ENCODE data around the gene RIMS4.

Gene RIMS4

GRCh38 chr20:44720621-44720996, 89.7 kb downstream of the RIMS4 start:
- TF ChIP-seq CTCF (IDR thresholded peaks at IDR 0.05; ENCODE audit: control insufficient read depth, extremely low read depth, insufficient read depth), result no peak
- no peak for DNase-seq (ENCODE audit: low read depth)
- H3K4me3 ChIP-seq (ENCODE audit: low read depth, low read length), result no peak overlapping the region

DNA sequence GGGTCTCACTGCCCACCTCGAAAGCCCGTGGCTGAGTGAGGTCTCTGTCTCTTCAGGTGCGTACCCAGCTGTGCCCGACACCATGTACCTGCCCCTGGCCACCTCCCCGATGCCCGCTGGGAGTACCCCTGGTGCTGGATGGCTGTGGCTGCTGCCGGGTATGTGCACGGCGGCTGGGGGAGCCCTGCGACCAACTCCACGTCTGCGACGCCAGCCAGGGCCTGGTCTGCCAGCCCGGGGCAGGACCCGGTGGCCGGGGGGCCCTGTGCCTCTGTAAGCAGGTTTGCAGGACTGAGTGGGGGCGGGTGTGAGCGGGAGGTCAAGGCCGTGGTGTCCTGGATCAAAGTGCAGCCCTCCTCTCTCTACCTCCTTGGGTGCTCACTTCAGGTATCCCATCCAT, 90.5 kb downstream of the RIMS4 start:
- no peak overlapping the region for H3K4me3 ChIP-seq (ENCODE audit: low read depth, low read length)
- no peak for DNase-seq (ENCODE audit: low read depth)
- no peak for TF ChIP-seq CTCF (IDR thresholded peaks at IDR 0.05; ENCODE audit: control insufficient read depth, extremely low read depth, insufficient read depth)

DNA sequence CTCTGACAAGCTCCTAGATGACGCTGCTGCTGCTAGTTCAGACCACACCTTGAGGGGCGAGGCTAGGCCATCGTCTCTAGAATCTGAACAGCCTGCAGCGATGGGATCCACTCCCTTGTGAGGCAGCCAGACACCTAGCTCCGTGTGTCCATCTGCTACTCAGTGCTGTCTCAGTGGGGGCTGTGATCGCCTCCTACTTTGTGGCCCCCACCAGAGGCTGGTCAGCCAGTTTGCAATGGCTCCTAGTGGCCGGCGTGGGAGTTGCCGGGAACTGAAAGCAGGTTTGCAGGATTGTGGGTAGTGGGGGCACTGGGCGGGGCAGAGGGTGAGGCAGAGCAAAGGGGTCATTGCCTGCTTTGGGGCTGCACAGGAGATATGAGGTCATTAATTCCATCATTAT, 92.4 kb downstream of the RIMS4 start:
- no peak for TF ChIP-seq CTCF (IDR thresholded peaks at IDR 0.05; ENCODE audit: control insufficient read depth, extremely low read depth, insufficient read depth)
- DNase-seq (ENCODE audit: low read depth), result no peak
- no peak overlapping the region for H3K4me3 ChIP-seq (ENCODE audit: low read depth, low read length)

GRCh38 chr20:44716309-44717106, 93.8 kb downstream of the RIMS4 start:
- DNase-seq (ENCODE audit: low read depth), result no peak
- no peak for TF ChIP-seq CTCF (IDR thresholded peaks at IDR 0.05; ENCODE audit: control insufficient read depth, extremely low read depth, insufficient read depth)
- H3K4me3 ChIP-seq (ENCODE audit: low read depth, low read length), result no peak overlapping the region

DNA sequence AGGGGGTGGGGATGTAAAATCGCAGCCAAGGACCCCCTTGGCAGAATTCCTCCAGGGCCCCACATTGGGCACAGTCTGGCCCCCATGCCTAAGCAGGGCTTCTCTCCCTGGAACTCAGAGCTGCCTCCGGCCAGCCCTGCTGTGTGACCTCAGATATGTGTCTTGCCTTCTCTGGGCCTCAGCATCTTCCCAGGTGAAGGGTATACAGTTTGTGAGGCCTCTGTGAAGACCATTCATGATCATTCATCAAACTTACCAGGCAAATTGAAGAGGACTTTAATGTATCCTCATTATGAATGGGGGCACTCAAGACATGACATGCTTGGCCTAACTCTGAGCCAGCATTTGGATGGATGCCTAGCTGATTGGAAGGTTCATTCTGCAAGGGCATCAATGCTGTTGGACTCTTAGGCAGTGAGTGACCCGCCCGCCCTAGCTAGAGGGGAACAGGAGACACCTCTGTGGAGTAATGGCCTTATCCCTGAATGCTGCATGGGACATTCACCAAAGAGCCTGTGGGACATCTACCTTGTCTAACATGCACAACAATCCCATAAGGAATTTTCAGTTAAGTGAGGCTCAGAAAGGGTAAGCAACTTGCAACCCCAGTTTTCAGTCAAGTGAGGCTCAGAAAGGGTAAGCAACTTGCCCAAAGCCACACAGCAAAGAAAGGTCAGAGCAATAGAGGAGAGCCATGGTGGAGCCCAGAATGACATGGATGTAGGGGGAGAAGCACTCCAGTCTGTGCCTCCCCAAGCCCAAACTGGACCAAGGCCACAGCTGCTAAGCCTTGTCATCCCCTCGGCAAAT, 94.6 kb downstream of the RIMS4 start:
- DNase-seq (ENCODE audit: low read depth), result no peak
- no peak for TF ChIP-seq CTCF (IDR thresholded peaks at IDR 0.05; ENCODE audit: control insufficient read depth, extremely low read depth, insufficient read depth)
- H3K4me3 ChIP-seq (ENCODE audit: low read depth, low read length), result no peak overlapping the region

DNA sequence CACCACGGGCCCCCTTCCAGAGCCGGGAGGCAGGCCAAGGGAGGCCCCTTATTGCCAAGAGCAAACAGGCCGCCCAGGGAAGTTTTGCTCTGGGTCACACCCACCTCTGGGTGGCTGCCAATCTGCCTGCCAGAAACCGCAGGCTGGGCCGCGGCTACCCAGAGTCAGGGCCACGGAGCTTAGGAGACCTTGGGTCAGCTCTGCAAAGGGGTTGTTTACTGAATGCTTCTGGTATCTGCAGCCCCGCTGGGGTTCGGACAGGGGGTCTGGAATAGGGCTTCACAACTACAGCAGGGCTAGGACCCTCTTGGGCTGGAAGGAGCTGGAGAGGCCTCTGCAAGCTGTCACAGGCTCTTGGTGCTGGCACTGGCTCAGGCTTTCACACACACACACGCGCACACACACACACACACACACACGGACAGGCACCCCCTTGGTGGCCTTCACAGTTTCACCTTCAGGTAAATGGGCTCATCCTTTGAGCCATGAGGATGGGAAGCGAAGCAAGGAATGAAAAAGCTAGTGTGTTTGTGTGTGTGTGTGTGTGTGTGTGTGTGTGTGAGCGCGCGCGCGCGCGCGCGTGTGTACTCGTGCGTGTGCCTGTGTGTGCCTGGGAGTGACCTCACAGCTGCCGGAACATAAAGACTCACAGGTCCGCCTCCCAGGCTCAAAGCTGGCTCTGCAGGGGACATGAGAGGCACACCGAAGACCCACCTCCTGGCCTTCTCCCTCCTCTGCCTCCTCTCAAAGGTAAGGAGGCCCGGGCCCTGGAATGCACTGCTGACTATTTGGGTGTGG, 95.4 kb downstream of the RIMS4 start, which contains the start of gene CCN5:
CCN5 (plus strand) TSS at position 669 of the 798 bp plus-strand sequence; CDS start at position 691, 22 bp downstream.
- H3K4me3 ChIP-seq (ENCODE audit: low read depth, low read length), result no peak within 1 kb of the TSS
- DNase-seq (ENCODE audit: low read depth), result no peak
- no peak for TF ChIP-seq CTCF (IDR thresholded peaks at IDR 0.05; ENCODE audit: control insufficient read depth, extremely low read depth, insufficient read depth)
